ENCODE measurements around the gene PXMP4.

- TF ChIP-seq DIDO1 (tag; IDR thresholded peaks at IDR 0.05; ENCODE audit: low read depth) (peak; percentile 15; the same call in 1 of the 2 replicates), ZNF407 (IDR thresholded peaks at IDR 0.05; ENCODE audit: low read depth) (no peak), YY1 (IDR thresholded peaks at IDR 0.05; ENCODE audit: borderline replicate concordance in 1 of 3, control insufficient read depth in 1 of 3, extremely low read depth in 1 of 3, insufficient read depth in 3 of 3, insufficient read length in 1 of 3, insufficient replicate concordance in 2 of 3, low read depth in 1 of 3, low read length in 2 of 3) (peak in 1 of 3 experiments; percentile 60), NFXL1 (CRISPR knock-in tag; IDR thresholded peaks at IDR 0.05) (no peak), REST (IDR thresholded peaks at IDR 0.05; ENCODE audit: borderline replicate concordance) (no peak), REST (CRISPR knock-in tag; IDR thresholded peaks at IDR 0.05; ENCODE audit: low read depth) (0 out of 2 replicates have a peak, but pooled peaks have one; percentile 19), MLX (CRISPR knock-in tag; conservative IDR thresholded peaks at IDR 0.05) (no peak), TEAD2 (tag; IDR thresholded peaks at IDR 0.05) (no peak), XRCC3 (IDR thresholded peaks at IDR 0.05) (no peak)
Measured at GRCh38 chr20:33719989-33720709, at the start of gene PXMP4.
